OCI-LY3 (cell line): ENCODE measurements around the gene IFIH1.

ENCODE experiments used
- CTCF ChIP-seq: fragments of 200-600, 300-600 bp; sonication (generic); IDR thresholded peaks from 2 replicates; pipeline ENCODE4 v1.5.1; 2014; ENCODE audit warnings: antibody characterized with exemption, low read length, low read depth
- EZH2phosphoT487 ChIP-seq: fragments of 200-600 bp; shearing (Covaris generic); IDR thresholded peaks from 2 replicates; pipeline ENCODE4 v1.6.1; 2018; ENCODE audit warnings: antibody characterized with exemption, mixed run types, low read depth

- TF ChIP-seq CTCF, result no peak
- TF ChIP-seq EZH2phosphoT487, result no peak
Observed at GRCh38 chr2:162266460-162266760, 52.1 kb downstream of the IFIH1 start.
